PFSK-1 (cell line): Measurements from ENCODE around the gene SIGLEC7.

Source experiments
- FOXP2 ChIP-seq: optimal IDR thresholded peaks from 2 replicates; pipeline ENCODE3; 2011; ENCODE audit warnings: borderline replicate concordance, control low read depth, inconsistent platforms; ENCODE audit not compliant: insufficient read depth; ENCODE audit errors: extremely low read length, extremely low read depth
- POLR2AphosphoS5 ChIP-seq: IDR thresholded peaks from 2 replicates; pipeline ENCODE4 v1.6.1; 2012; ENCODE audit warnings: low read depth, mild to moderate bottlenecking, control low read depth, low read length, moderate library complexity
- REST ChIP-seq, 2 experiments: IDR thresholded peaks; 2 replicates each; pipeline versions ENCODE4 v1.6.1 to v1.8.0; 2011 to 2012; ENCODE audit warnings: low read depth in 2 of 2, low read length in 2 of 2, control low read depth in 1 of 2, inconsistent platforms in 1 of 2, mild to moderate bottlenecking in 1 of 2, moderate library complexity in 1 of 2; ENCODE audit not compliant: insufficient read depth in 1 of 2
- SIN3A ChIP-seq: IDR thresholded peaks from 2 replicates; pipeline ENCODE4 v1.6.1; 2012; ENCODE audit warnings: mild to moderate bottlenecking, low read length, moderate library complexity, borderline replicate concordance; ENCODE audit not compliant: insufficient read depth
- TAF1 ChIP-seq: IDR thresholded peaks from 2 replicates; pipeline ENCODE4 v1.6.1; 2012; ENCODE audit warnings: low read length, control low read depth, borderline replicate concordance; ENCODE audit not compliant: insufficient read depth

The SIGLEC7 gene

GRCh38 chr19:51129716-51130115, 12.4 kb upstream of the SIGLEC7 start:
- TF ChIP-seq POLR2AphosphoS5: no peak
- TF ChIP-seq FOXP2: no peak
- no peak for TF ChIP-seq TAF1
- TF ChIP-seq SIN3A: no peak
- TF ChIP-seq REST (IDR thresholded peaks at IDR 0.05; ENCODE audit: insufficient read depth in 1 of 2, low read depth in 2 of 2, low read length in 2 of 2): no peak

- TF ChIP-seq SIN3A (no peak), FOXP2 (no peak), POLR2AphosphoS5 (no peak), REST (IDR thresholded peaks at IDR 0.05; ENCODE audit: insufficient read depth in 1 of 2, low read depth in 2 of 2, low read length in 2 of 2) (no peak), TAF1 (no peak)
Measured at GRCh38 chr19:51131780-51132680, 10.1 kb upstream of the SIGLEC7 start.

GRCh38 chr19:51135004-51135403, 7.1 kb upstream of the SIGLEC7 start:
- no peak for TF ChIP-seq REST (IDR thresholded peaks at IDR 0.05; ENCODE audit: insufficient read depth in 1 of 2, low read depth in 2 of 2, low read length in 2 of 2)
- TF ChIP-seq SIN3A: no peak
- no peak for TF ChIP-seq FOXP2
- no peak for TF ChIP-seq POLR2AphosphoS5
- no peak for TF ChIP-seq TAF1

GRCh38 chr19:51135986-51136762, 5.9 kb upstream of the SIGLEC7 start:
- no peak for TF ChIP-seq TAF1
- no peak for TF ChIP-seq FOXP2
- TF ChIP-seq POLR2AphosphoS5: no peak
- no peak for TF ChIP-seq REST (IDR thresholded peaks at IDR 0.05; ENCODE audit: insufficient read depth in 1 of 2, low read depth in 2 of 2, low read length in 2 of 2)
- TF ChIP-seq SIN3A: no peak
